8988T (cell line): ENCODE measurements around the gene SLMAP.

Experiments
- DNase-seq: peaks from one replicate; pipeline ENCODE4 v3.0.0; 2011

The SLMAP gene

DNA sequence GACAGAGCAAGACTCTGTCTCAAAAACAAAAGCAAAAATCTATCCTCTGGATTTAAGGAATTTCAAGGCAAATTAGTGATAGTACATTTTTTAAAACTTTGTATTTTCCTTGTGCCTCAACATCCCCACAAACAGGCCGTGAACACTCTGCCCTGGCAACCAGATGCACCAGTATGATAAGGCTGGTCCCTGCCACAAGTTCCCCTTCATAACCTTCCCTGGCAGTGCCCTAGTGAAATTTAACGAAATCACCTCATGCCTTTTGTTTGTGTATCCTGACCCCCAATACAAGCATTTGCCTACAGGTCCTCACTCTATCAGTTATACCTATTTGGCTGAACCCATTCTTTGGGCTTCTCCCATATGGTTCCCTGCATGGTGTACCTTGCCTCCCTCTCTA lies 144.7 kb downstream of the SLMAP start:
- DNase-seq: no peak

DNA sequence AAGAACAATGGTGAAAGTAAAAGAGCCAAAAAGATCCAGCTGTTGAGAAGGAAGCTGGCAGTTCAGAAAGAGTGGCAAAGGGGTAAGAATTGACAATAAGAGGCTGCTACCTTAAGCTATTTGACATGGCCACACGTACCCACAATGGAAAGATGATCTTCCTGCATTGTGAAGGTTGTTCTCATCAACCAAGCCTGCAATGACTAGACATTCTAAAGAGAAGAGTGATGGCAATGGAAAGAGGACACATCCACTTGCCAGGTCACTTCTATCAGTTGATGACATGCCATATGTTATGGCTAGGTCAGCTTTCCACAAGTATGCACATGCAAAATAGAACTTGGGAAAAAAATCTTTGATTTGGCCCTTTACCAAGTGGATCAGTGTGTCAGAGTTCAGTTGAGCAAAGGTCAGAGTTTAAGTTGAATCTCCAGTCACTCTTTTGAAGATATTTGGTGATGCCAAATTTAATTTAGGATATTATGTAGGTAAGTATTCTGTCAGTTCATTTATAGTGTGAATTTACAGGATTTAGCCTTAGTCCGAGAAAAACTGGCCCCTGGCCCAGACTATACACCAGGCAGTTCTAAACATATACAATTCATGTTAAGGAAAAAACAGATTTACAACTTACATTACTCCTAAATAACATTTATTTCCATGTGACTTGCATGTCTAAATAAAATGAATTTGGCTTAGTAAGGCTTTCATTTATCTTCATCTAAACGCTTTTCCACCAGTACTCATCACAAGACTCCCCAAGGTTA lies 147.2 kb downstream of the SLMAP start:
- DNase-seq: no peak

DNA sequence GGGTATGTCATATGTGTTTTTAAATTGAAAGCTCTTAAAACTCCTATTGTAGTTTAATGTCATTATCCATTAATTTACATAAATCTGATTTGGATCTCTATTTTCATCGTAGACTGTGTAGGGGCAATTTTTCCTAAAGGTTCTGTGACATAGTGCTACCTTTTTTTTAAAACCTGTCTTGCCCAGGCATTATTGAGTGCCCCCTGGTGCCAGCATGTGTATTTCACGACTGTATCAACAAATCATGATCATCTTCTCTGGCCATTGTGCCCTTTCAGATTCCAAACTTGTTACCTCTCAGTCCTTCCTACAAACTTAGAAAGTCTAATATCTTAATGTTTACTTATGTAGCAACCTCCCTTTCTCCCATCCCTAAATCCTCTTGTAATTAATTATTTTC lies 154.9 kb downstream of the SLMAP start:
- no peak for DNase-seq

DNA sequence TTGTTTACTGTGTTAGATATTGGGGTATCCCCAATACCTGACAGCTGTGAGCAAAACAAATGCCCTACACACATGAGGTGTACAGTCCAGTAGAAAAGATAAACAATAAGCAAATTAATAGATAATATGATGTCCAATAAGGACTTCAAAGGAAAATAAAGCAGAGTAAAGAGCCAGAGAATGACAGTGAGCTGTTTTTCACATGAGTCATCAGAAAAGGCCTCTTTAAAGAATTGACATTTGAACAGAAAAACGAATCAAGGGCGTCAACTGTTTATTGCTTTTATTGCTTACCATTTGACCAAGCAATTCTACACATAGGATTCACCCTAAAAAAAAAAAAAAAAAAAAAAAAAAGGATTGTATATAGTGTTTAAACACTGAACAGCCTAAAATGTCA lies 155.5 kb downstream of the SLMAP start:
- no peak for DNase-seq

DNA sequence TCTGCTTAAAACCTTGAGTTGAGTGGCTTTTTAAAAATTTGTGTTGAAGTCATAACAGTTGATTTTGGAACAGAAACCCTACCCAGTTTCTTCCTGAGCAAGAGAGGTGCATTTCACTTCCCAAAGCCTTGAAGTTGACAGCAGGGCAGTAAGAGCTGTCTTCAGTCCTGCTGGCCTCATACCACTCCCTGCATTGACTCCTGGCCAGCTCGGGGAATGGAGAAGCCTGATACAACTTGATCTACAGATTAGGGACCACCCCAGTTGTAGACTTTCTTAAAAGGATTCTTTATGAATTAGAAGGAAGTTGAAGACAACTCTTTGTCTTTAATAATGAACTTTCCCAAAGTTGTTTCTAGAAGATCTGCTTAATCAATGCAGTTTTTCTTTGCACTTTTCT lies 161.5 kb downstream of the SLMAP start:
- DNase-seq: no peak

DNA sequence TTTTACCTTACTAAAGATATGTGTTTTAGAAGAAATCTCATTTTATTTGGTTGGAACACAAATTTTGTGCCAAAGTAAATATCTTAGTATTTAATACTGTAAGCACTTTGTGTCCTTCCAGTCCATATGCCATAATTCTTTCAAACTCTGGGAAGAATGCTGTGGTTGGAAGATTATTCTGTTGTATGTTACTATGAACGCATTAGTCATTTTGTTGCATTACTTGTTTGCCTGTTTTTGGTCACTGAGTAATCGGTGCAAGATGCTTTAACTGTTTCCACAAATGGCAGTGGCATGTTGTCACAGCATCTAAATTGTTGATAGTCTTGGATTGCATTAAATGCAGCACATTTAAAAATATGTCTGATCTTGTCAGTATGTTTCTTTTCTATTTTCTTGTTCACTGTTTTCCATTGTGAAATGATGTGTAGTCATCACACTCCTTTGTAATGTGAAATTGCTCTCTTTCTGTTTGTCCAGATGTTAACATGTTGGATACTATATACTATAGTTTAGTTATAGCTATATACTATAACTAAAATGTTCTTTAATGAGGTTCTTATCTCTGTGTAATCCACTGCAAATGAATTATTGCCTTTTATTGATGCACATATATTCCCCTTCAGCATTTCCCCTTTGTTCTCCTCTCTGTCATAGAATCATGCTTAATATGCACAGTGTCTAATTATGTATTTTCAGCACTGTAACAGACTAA lies 162.2 kb downstream of the SLMAP start:
- no peak for DNase-seq

DNA sequence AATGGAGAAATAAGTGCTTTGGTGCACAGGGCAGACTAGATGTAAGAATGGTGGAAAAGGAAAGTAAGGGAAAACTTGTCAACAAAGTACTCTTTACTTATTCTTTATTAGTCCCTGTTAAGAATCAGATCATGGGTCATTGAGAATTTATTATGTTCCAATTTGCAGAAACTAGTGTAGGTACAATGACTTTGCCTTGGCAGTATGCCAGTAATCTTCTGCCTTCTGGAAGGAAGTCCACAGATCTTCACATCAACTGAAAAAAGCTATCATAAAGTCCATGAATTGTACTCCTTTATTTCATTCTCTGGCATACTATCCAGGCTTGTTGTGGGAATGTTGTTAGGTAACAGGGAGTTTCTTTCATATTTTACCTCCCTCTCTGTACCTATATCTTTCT lies 163.9 kb downstream of the SLMAP start:
- no peak for DNase-seq

DNA sequence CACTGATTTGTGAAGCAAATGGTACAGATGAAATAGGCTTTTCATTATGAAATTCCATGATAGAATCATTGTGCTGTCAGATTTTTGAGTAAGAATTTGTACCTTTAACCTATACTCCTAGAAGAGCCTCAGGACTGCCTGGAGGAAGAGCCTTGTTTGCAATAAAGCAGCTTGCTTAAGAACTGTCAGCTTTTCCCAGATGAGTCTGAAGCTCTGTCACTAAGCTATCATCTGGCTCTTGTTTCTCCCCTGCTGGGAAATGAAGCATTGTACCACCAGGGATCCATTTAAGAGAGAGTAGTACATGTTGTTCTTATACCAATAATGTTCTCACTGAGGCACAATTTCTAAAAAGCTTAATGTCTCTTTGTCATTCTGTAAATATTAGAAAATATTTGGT lies 167.0 kb downstream of the SLMAP start:
- no peak for DNase-seq

DNA sequence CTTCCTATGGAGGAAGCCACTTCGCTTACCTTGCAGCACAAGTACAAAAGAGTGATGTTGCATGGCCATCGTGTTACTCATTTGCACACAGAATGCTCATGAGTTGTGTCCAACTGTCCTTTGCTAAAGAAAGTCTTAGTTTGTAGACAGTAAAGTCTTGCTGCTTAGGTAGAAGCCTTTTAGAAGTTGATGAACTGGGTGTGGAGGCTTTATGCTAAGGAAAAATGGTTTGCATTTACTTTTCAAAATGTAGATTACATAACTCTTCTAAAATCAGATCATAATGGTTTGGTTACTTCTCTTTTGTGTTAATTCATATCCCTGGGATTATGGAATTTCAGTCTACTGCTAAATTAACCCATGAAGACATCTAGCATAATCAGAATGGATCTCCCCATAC lies 167.6 kb downstream of the SLMAP start:
- DNase-seq: no peak

DNA sequence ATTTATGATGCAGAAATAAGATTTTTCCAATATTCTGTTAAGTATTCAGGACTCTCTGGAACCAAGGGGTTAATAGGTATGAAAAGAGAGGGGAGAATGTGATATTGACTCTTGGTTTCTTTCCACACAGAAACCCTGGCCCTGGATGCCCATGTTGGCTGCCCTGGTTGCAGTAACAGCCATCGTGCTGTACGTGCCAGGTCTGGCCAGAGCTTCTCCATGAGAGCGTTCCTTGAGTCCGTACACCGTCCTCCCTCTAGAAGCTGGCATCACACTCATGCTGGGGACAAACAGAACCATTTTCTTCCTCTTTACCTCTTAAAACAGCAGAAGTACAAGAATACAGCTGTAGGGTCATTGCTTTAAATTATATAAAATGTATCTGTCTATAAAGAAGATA lies 171.1 kb downstream of the SLMAP start:
- no peak for DNase-seq

DNA sequence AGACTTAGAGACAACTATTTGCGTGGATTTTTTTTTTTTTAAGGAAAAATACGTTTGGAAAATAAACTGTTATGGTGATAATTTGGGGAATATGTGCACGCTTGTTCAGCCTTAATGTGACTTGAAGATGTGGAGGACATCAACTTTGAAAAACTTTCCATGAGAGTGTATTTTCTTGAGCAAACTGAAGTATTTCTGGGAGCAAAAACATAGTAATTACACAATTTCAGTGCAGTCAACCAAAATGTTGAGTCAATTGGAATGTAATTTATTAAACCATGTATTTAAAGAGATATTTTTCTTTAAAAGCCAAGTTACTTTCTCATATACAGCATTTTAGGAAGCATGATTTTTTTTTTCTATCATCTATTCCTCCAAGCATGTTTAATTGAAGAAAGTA lies 171.8 kb downstream of the SLMAP start:
- DNase-seq: no peak

DNA sequence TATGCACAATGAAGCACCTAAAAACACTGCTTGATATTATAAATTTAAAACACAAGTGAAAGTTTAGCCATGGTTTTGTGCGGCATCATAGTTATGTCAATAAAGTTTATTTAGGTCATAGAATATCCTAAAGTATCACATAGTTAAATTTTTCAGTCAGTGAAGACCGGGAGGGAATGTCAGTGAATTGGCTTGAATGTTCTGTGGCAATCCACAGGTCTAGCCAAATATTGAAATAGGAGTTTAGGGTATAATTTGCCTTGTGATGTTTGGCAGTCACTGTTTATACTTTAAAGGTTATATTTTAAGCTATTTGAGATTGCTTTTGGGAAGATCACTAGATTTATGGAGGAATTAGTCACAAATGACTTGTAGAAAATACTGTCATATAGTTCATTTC lies 172.4 kb downstream of the SLMAP start:
- DNase-seq: no peak

DNA sequence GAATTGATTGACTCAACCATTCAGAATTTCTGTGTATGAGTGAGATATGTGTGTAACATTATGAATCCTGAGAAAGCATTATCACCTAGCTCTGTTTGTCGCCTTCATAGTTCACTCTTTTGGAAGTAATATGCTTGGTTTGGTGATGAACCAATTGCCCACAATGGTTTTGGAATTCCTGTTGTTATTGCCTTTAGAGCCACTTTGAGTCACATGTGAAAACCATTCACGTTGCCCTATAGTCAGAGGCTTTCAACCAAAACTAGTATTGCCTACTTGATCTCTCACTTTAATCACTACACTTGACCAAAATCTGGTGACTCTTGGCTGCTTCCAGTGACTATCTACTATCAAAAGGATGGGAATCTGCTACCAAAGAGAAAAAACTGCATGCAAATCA lies 173.9 kb downstream of the SLMAP start:
- no peak for DNase-seq

DNA sequence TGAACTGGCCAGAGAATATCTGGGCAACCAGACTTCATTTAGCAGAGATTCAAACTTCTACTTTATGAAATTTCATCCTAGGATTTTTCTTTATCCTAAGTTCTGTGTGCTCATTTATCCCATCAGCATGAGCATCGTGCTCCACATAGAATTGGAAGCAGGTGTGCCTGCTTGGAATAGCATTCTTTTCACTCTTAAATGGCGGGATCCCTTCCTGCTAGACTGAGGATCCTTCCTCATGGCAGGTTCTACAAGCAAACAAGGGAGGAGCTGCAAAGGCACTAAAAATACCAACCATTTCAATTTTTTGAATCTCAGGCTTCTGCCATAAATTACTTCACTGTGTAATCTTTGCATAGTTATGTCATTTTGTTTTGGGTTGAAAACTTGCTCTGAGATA lies 177.5 kb downstream of the SLMAP start:
- DNase-seq: no peak

DNA sequence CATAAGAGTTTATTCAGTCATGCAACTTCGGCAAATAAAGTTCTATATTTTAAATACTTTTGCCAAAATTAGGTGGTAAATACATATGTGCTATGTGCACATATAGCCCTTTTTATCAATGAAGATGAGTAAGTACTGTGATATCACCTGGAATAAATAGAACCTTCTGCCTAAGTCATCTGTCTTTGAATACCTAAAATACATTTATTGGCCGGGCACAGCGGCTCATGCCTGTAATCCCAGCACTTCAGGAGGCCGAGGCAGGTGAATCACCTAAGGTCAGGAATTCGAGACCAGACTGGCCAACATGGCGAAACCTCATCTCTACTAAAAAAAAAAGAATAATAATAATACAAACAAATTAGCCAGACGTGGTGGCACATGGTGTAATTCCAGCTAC lies 178.3 kb downstream of the SLMAP start:
- no peak for DNase-seq

DNA sequence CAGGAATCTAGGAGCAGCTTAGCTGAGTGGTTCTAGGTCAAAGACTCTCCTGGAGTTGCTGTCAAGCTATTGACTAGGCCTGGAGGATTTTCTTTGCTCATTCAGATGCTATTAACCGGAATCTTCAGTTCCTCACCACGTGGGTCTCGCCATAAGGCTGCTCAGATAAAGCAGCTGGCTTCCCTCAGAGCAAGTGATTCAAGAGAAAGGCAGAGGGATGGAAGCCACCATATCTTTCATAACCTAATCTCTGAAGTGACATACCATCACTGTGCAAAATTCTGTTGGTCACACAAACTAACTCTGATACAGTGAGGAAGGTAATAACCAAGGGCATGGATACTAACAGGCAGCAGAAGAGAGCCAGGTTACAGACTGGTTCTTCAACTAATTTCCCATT lies 179.4 kb downstream of the SLMAP start:
- no peak for DNase-seq

DNA sequence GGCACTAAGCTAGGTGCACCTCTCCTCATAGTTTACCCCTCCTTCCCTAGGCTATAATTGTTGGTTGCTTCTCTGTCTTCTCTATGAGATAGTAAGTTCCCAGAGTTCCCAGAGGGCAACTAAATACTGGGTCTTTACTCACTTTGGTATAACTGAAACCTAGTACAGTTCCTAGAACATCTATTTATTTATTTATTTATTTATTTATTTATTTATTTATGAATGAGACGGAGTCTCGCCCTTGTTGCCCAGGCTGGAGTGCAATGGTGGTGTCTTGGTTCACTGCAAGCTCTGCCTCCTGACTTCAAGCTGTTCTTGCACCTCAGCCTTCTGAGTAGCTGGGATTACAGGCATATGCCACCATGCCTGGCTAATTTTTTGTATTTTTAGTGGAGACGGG lies 181.0 kb downstream of the SLMAP start:
- no peak for DNase-seq

DNA sequence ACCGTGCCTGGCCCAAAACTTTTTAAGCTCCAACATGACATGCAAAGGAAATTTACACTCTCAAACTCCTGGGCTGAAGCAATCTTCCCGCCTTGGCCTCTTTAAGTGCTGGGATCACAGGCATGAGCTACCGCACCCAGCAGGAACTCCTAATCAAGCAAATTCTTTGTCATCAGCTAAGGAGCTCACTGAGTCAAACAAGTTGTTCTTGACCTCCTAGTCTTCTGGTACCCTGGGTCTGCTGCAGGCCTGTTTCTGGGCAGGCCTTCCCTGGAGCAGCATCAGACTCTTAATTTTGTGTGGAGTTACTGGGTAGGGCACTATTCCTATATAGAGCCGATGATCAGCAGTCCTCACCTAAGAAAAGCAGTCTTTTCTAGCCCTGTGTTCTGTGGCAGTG lies 183.7 kb downstream of the SLMAP start:
- no peak for DNase-seq

DNA sequence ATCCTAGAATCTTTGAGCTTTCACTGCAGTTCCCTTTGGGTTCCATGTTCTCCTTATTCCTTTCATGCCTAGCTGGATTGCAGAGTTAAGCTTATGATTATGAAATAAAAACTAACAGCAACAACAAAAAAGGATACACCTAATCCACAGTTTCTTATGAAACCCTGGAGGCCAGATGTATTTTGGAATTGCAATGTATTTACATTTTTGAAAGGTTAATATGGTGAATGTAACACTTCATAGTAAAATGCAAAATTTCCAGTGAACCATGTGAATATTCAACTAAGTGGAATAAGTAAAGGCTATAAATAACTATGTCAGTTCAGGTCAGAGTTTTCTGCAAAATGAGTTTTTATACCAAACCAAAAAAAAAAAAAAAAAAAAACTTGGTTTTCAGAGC lies 186.3 kb downstream of the SLMAP start:
- DNase-seq: no peak

DNA sequence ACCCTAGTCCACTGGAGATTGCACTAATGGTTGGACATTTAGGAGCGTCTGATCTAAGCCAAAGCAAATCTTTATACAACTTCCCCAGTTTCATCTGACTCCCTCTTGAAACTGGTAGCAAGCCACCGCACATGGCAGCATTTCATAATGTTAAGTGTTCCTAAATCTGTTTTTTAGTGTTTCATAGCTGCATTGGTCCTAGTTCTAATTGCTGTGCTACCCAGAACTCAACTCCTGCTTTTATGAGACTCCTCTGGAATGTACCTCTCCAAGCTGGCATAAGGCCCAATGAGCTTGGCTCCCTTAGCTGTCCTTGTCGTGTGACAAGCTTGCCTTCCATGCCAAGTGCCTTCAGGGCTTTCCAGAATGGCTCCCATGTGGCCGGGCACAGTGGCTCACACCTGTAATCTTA lies 186.8 kb downstream of the SLMAP start:
- no peak for DNase-seq

DNA sequence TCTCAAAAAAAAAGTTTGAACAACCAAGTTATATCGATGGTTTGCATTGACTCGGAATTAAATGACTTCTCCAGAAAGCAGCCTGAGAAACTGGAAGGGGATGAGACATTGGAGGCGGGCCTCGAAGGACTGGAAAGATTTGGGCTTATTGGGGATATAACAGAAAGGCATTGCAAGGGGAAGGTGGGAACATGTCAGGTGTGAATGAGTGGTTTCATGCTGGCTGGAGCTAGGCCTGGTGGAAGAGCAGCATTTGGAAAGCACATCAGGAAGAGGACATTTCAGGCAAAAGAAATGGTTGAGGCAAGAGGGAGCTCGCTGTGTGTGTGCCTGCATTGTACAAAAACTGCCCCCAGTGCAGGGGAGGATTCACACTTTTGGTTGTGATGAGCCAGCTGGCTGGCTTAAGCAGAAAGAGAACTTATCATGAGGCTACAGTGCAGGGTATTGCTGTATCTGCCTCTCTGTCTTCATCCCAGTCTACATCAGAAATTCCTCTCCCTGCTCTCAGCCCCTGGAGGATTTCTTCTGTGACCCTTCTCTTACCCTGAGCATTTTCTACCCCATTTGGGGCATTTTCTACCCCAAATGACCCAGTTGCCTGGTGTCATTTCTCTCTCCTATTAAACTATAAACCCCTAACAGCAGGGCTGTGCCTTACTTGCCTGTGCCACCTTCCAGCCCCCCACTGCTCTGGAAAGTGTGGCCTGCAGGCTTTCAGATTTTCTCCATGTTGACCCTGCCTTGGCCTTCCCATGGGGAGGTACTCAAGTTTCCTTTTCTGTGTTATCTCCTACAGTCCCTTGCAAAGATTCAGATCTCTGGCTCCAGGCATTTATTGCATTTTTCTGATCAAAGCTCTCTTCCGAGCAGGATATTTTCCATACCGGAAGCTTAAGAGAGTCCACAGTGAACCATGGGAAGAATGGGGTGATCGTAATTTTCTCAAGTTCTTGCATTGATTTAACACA lies 187.7 kb downstream of the SLMAP start:
- no peak for DNase-seq

DNA sequence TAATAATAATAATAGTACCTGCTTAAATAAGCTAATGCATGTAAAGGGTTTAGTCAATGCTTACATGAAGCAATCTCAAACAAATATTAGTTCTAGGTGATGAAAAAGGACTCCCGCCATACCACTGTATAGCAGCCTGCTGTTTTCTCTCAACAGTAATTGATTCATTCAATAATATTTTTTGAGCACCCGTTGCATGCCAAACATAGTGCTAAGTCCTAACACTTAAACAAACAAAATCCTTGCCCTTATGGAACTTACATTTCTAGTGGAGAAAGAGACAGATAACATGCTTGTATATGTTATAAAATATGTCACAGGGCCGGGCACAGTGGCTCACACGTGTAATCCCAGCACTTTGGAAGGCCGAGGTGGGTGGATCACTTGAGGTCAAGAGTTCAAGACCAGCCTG lies 190.9 kb downstream of the SLMAP start:
- DNase-seq: no peak

DNA sequence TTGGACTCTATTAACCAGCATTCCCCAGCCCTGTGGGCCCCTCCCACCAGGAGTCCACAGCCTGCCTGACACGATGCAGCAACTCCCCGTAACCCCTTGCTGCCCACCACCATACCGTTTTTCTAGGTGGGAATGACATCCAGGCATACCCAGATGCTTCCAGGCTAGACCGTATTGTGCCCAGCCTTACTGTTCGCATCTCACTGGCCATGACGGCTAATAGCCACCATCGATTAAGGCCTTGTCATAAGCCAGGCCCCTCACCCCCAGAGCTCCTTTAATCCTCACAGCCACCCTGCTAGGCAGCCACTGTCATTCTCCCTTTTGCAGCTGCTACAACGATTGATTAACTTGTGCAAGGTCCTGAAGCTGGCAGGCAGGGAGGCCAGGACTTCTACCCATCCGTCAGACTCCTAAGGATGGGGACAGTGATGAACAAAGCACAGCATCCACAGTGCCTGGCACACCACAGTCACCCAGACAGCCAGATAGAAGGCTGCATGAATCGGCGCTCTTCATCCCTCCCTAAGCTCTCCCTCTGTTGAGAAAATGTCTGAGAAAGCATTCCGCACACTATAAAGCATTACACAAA lies 192.1 kb downstream of the SLMAP start:
- DNase-seq: no peak
